HAP-1 (cell line): ENCODE measurements around the gene IRF2BP1.

ENCODE experiments used
- DNase-seq, 2 experiments: peaks; one replicate each; pipeline ENCODE4 v3.0.0-alpha.2; 2016 to 2020; ENCODE audit warnings: low spot score in 2 of 2
- H3K27me3 ChIP-seq: fragments of 250-450 bp; sonication (Bioruptor Pico); 2 replicates; pipeline ENCODE4 v1.5.1; 2020; ENCODE audit warnings: low read depth, mild to moderate bottlenecking, moderate library complexity
- H3K36me3 ChIP-seq: fragments of 250-450 bp; sonication (Bioruptor Pico); replicated peaks from 2 replicates; pipeline ENCODE4 v1.5.1; 2020; ENCODE audit warnings: mild to moderate bottlenecking
- H3K4me1 ChIP-seq: fragments of 250-450 bp; sonication (Bioruptor Pico); 2 replicates; pipeline ENCODE4 v1.5.1; 2020; ENCODE audit warnings: mild to moderate bottlenecking
- H3K4me3 ChIP-seq: fragments of 250-450 bp; sonication (Bioruptor Pico); 2 replicates; pipeline ENCODE4 v1.5.1; 2020; ENCODE audit warnings: mild to moderate bottlenecking, moderate library complexity
- H3K9me3 ChIP-seq: fragments of 250-450 bp; sonication (Bioruptor Pico); 2 replicates; pipeline ENCODE4 v1.5.1; 2020; ENCODE audit warnings: mild to moderate bottlenecking, moderate library complexity
- in situ Hi-C: fragments of 300-500 bp; cut with MboI; formaldehyde crosslinking; loops from 3 replicates; pipeline ENCODE4 v1.14.3; 2020; ENCODE audit warnings: low sequenced_read_pairs, inconsistent platforms, mixed read lengths

The IRF2BP1 gene

GRCh38 chr19:45885556-45886426 is at the start of gene IRF2BP1:
Gene IRF2BP1, minus strand, starts transcription at chr19:45886141. Its CDS starts 367 bp downstream, at chr19:45885774.
- in situ Hi-C loops, result no loop called here
- Histone ChIP-seq H3K36me3 (peaks cover 14% of the 10 kb centered on the region; the same call in 1 of the 2 replicates), H3K27me3 (no peaks in the 10 kb centered on the region), H3K9me3 (no peaks in the 10 kb centered on the region), H3K4me1 (peaks cover 19% of the 10 kb centered on the region), H3K4me3 (peak within 1 kb of the TSS; percentile 50)
- DNase-seq, result peak; percentile 87 to 94

GRCh38 chr19:45935267-45935666 is 49.3 kb upstream of the IRF2BP1 start:
- Histone ChIP-seq H3K36me3 (no peaks in the 10 kb centered on the region), H3K4me3 (no peak overlapping the region), H3K4me1 (no peaks in the 10 kb centered on the region), H3K27me3 (peaks cover 13% of the 10 kb centered on the region), H3K9me3 (no peaks in the 10 kb centered on the region)
- DNase-seq, result no peak
- in situ Hi-C loops, result no loop called here

- Histone ChIP-seq H3K9me3 (no peaks in the 10 kb centered on the region), H3K36me3 (no peaks in the 10 kb centered on the region), H3K4me1 (no peaks in the 10 kb centered on the region), H3K4me3 (no peak overlapping the region), H3K27me3 (peaks cover 13% of the 10 kb centered on the region)
- no peak for DNase-seq
- in situ Hi-C loops, result no loop called here
Observed at GRCh38 chr19:45934551-45935230, 48.8 kb upstream of the IRF2BP1 start.

GRCh38 chr19:45933759-45934158 is 47.8 kb upstream of the IRF2BP1 start:
- H3K4me3 ChIP-seq, result no peak overlapping the region
- no peaks in the 10 kb centered on the region for H3K36me3 ChIP-seq
- no peaks in the 10 kb centered on the region for H3K9me3 ChIP-seq
- peaks cover 13% of the 10 kb centered on the region for H3K27me3 ChIP-seq
- DNase-seq, result no peak
- in situ Hi-C loops, result no loop called here
- H3K4me1 ChIP-seq, result no peaks in the 10 kb centered on the region

- no peak for DNase-seq
- in situ Hi-C loops, result no loop called here
- peaks cover 13% of the 10 kb centered on the region for H3K27me3 ChIP-seq
- no peaks in the 10 kb centered on the region; the same call in 1 of the 2 replicates for H3K9me3 ChIP-seq
- no peaks in the 10 kb centered on the region for H3K36me3 ChIP-seq
- H3K4me3 ChIP-seq, result no peak overlapping the region
- H3K4me1 ChIP-seq, result peaks cover 5% of the 10 kb centered on the region
Observed at GRCh38 chr19:45931055-45931454, 45.1 kb upstream of the IRF2BP1 start.

GRCh38 chr19:45929247-45929646 is 43.3 kb upstream of the IRF2BP1 start:
- Histone ChIP-seq H3K4me3 (no peak overlapping the region), H3K27me3 (peaks cover 3% of the 10 kb centered on the region; the same call in 1 of the 2 replicates), H3K4me1 (peaks cover 5% of the 10 kb centered on the region), H3K9me3 (no peaks in the 10 kb centered on the region; the same call in 1 of the 2 replicates), H3K36me3 (no peaks in the 10 kb centered on the region)
- DNase-seq, result no peak
- in situ Hi-C loops, result no loop called here

- in situ Hi-C loops, result no loop called here
- no peaks in the 10 kb centered on the region for H3K36me3 ChIP-seq
- no peaks in the 10 kb centered on the region; the same call in 1 of the 2 replicates for H3K9me3 ChIP-seq
- DNase-seq, result peak; percentile 95 to 96
- peaks cover 5% of the 10 kb centered on the region for H3K4me1 ChIP-seq
- H3K27me3 ChIP-seq, result peaks cover 3% of the 10 kb centered on the region; the same call in 1 of the 2 replicates
- H3K4me3 ChIP-seq, result peak overlapping the region; percentile 9; the same call in 1 of the 2 replicates
Observed at GRCh38 chr19:45927565-45928261, 41.8 kb upstream of the IRF2BP1 start.

GRCh38 chr19:45924891-45925447 is 39.0 kb upstream of the IRF2BP1 start:
- in situ Hi-C loops, result no loop called here
- peaks cover 5% of the 10 kb centered on the region for H3K4me1 ChIP-seq

GRCh38 chr19:45922281-45922680 is 36.3 kb upstream of the IRF2BP1 start:
- peaks cover 13% of the 10 kb centered on the region; the same call in 1 of the 2 replicates for H3K27me3 ChIP-seq
- no peaks in the 10 kb centered on the region; the same call in 1 of the 2 replicates for H3K4me1 ChIP-seq
- in situ Hi-C loops, result no loop called here
- H3K4me3 ChIP-seq, result no peak overlapping the region
- no peaks in the 10 kb centered on the region; the same call in 1 of the 2 replicates for H3K9me3 ChIP-seq
- no peaks in the 10 kb centered on the region for H3K36me3 ChIP-seq
- DNase-seq, result peak in 1 of 2 experiments; percentile 43

More at GRCh38 chr19:45924891-45925447, 39.0 kb upstream of the IRF2BP1 start:
- Histone ChIP-seq H3K4me3 (no peak overlapping the region), H3K36me3 (no peaks in the 10 kb centered on the region), H3K27me3 (no peaks in the 10 kb centered on the region), H3K9me3 (no peaks in the 10 kb centered on the region; the same call in 1 of the 2 replicates)
- no peak for DNase-seq

GRCh38 chr19:45920458-45920857 is 34.5 kb upstream of the IRF2BP1 start:
- H3K27me3 ChIP-seq, result peaks cover 13% of the 10 kb centered on the region; the same call in 1 of the 2 replicates
- no peaks in the 10 kb centered on the region for H3K9me3 ChIP-seq
- no peaks in the 10 kb centered on the region for H3K36me3 ChIP-seq
- H3K4me1 ChIP-seq, result no peaks in the 10 kb centered on the region; the same call in 1 of the 2 replicates
- in situ Hi-C loops, result no loop called here
- H3K4me3 ChIP-seq, result no peak overlapping the region
- DNase-seq, result no peak

GRCh38 chr19:45919678-45920077 is 33.7 kb upstream of the IRF2BP1 start:
- in situ Hi-C loops, result no loop called here
- Histone ChIP-seq H3K4me1 (no peaks in the 10 kb centered on the region), H3K4me3 (no peak overlapping the region), H3K36me3 (no peaks in the 10 kb centered on the region), H3K9me3 (no peaks in the 10 kb centered on the region), H3K27me3 (peaks cover 13% of the 10 kb centered on the region; the same call in 1 of the 2 replicates)
- DNase-seq, result no peak

GRCh38 chr19:45918721-45919120 is 32.8 kb upstream of the IRF2BP1 start:
- peaks cover 13% of the 10 kb centered on the region; the same call in 1 of the 2 replicates for H3K27me3 ChIP-seq
- no peak overlapping the region for H3K4me3 ChIP-seq
- H3K4me1 ChIP-seq, result no peaks in the 10 kb centered on the region
- in situ Hi-C loops, result no loop called here
- no peak for DNase-seq
- H3K36me3 ChIP-seq, result no peaks in the 10 kb centered on the region
- H3K9me3 ChIP-seq, result no peaks in the 10 kb centered on the region
